Calu3 (cell line): Measurements from ENCODE around the gene SLAMF9. TPM values are rescaled to one million over a fixed set of nuclear protein-coding genes. Genes with fewer than 3 reads are reported as not detected.
A peak's percentile ranks its signal among the peaks of the same experiment; 100 is the strongest.

ENCODE experiments used
- BruUV-seq: library from RNA; stranded (reverse); fragments of 400-500 nt; replicated peaks from 2 replicates; lab custom pipeline; 2021; lab: Mats Ljungman, UMichigan
- CTCF ChIA-PET: fragments of 300-600 bp; sonication (Branson Sonifier 250); formaldehyde crosslinking; loops from one replicate; lab custom pipeline; 2022; ENCODE audit warnings: antibody characterized with exemption; lab: Charles Lee
- DNase-seq: peaks from one replicate; pipeline ENCODE4 v3.0.0; 2022
- H3K27ac Mint-ChIP-seq: one replicate; pipeline ENCODE4 v1.8.0; 2022; ENCODE audit warnings: mixed read lengths; ENCODE audit not compliant: unreplicated experiment
- H3K27me3 Mint-ChIP-seq: one replicate; pipeline ENCODE4 v1.8.0; 2022; ENCODE audit warnings: mixed read lengths; ENCODE audit not compliant: unreplicated experiment
- H3K36me3 Mint-ChIP-seq: one replicate; pipeline ENCODE4 v1.8.0; 2022; ENCODE audit warnings: mild to moderate bottlenecking, moderate library complexity, mixed read lengths; ENCODE audit not compliant: insufficient read depth, unreplicated experiment
- H3K4me1 Mint-ChIP-seq: one replicate; pipeline ENCODE4 v1.8.0; 2022; ENCODE audit warnings: mild to moderate bottlenecking, low read depth, mixed read lengths; ENCODE audit not compliant: unreplicated experiment
- H3K4me3 Mint-ChIP-seq: one replicate; pipeline ENCODE4 v1.8.0; 2022; ENCODE audit warnings: mild to moderate bottlenecking, low read depth, moderate library complexity, mixed read lengths; ENCODE audit not compliant: unreplicated experiment
- H3K9me3 Mint-ChIP-seq: one replicate; pipeline ENCODE4 v1.8.0; 2022; ENCODE audit warnings: low read depth, mixed read lengths; ENCODE audit not compliant: unreplicated experiment
- intact Hi-C: fragments of 100-400 bp; cut with micrococcal nuclease; formaldehyde crosslinking; loops from one replicate; pipeline ENCODE4 v1.10.0; 2022; ENCODE audit not compliant: unreplicated experiment
- total RNA-seq: library from RNA; stranded (reverse); gene quantifications from 2 replicates; pipeline ENCODE4 v1.2.3, GENCODE V29; 2022
- TF ChIP-seq, protein P1 (sequence below): fragments of 200-600 bp; IDR thresholded peaks from one replicate; pipeline ENCODE4 v1.8.0; 2022; ENCODE audit warnings: antibody characterized with exemption; ENCODE audit not compliant: unreplicated experiment

Gene SLAMF9
- total RNA-seq, 1 experiment from 2014 or later, result not detected

DNA sequence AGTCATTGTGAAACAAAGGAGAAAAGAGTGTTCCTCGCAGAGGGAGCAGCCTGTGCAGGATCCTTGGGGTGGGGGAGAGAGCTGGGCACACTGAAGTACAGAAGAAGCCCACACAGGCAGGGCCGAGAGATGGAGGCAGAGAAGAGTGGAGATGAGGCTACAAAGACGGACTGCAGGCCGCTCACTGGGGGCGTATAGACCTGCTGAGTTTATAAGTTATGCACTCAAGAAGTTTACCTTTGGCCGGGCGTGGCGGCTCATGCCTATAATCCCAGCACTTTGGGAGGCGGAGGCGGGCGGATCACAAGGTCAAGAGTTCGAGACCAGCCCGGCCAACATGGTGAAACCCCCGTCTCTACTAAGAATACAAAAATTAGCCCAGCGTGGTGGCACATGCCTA is 7.6 kb upstream of the SLAMF9 start:
- no peak for DNase-seq
- Mint-ChIP-seq H3K9me3 (peaks cover 3% of the 10 kb centered on the region), H3K4me3 (peak overlapping the region; percentile 42), H3K36me3 (no peaks in the 10 kb centered on the region), H3K4me1 (peaks cover 28% of the 10 kb centered on the region), H3K27ac (peak overlapping the region; percentile 1), H3K27me3 (peaks cover 37% of the 10 kb centered on the region)
- no TSS peak for BruUV-seq
- intact Hi-C loops, result no loop called here
- CTCF ChIA-PET, result interaction anchor here (0.6 kb wide), 1 partner anchor 45 kb away, joined by 3 read pairs; no protein-coding TSS in a partner anchor
- TF ChIP-seq, protein P1, sequence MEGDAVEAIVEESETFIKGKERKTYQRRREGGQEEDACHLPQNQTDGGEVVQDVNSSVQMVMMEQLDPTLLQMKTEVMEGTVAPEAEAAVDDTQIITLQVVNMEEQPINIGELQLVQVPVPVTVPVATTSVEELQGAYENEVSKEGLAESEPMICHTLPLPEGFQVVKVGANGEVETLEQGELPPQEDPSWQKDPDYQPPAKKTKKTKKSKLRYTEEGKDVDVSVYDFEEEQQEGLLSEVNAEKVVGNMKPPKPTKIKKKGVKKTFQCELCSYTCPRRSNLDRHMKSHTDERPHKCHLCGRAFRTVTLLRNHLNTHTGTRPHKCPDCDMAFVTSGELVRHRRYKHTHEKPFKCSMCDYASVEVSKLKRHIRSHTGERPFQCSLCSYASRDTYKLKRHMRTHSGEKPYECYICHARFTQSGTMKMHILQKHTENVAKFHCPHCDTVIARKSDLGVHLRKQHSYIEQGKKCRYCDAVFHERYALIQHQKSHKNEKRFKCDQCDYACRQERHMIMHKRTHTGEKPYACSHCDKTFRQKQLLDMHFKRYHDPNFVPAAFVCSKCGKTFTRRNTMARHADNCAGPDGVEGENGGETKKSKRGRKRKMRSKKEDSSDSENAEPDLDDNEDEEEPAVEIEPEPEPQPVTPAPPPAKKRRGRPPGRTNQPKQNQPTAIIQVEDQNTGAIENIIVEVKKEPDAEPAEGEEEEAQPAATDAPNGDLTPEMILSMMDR, result no peak

DNA sequence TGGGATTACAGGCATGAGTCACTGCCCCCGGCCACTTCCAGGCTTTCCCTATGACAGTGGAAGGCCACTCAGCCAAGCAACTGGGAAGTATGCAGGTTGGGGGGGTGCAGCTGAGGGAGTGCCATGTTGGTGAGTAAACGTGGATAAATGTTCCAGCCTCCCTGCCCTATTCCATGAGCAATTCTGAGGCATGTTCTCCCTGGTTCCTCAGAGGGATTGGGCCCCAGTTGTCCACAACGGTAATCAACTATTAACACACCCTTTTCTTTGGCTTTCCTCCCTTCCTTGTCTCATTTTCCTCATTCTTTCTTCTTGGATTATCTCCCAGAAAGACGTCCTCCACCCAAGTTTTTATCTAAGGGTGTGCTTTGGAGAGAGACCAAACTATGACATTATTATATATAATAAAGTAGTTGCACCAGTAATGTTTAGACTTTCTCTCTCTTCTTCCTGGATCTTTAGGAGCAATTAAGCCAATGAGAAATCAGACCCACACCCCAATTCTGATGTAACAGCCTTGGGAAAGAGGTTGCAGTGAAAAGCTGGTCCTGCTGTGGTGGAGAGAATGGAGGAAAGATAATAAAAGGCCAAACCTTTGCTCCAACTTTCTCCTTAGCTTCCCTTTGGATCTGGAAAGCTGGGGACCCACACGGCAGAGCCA is 6.8 kb upstream of the SLAMF9 start:
- BruUV-seq, result no TSS peak
- TF ChIP-seq, protein P1, result no peak

DNA sequence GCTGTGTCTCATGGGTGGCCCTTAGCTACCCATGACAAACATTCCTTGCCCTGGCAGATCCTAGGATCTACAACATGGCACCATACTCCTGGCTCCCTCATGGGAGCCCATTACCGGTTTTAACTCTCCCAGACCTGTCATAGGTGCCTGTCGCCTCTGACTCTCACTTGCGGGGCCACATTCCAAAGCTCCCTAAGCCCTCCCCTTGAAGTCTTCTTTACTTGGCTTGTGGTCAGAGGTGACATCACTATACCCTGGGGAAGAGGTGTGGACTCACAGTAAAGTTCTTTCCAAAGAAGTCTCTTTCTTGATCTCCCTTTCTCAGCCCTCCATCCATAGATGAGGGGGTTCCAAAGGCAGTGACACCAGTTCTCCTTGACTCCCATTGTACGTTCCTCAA is 5.4 kb upstream of the SLAMF9 start:
- H3K27me3 Mint-ChIP-seq, result peaks cover 40% of the 10 kb centered on the region
- no TSS peak for BruUV-seq
- DNase-seq, result peak; percentile 30
- H3K4me1 Mint-ChIP-seq, result peaks cover 28% of the 10 kb centered on the region
- H3K36me3 Mint-ChIP-seq, result no peaks in the 10 kb centered on the region
- CTCF ChIA-PET, result interaction anchor here (0.9 to 1.9 kb wide), 2 partner anchors 26 to 48 kb away, joined by 3 to 6 read pairs; no protein-coding TSS in a partner anchor
- TF ChIP-seq, protein P1, result no peak
- H3K4me3 Mint-ChIP-seq, result peak overlapping the region; percentile 2
- H3K27ac Mint-ChIP-seq, result peak overlapping the region; percentile 19
- intact Hi-C loops, result no loop called here
- no peaks in the 10 kb centered on the region for H3K9me3 Mint-ChIP-seq

More for the DNA sequence above, 6.8 kb upstream of the SLAMF9 start:
- DNase-seq, result peak; percentile 44
- no peaks in the 10 kb centered on the region for H3K36me3 Mint-ChIP-seq
- H3K27me3 Mint-ChIP-seq, result peaks cover 32% of the 10 kb centered on the region
- peak overlapping the region; percentile 42 for H3K4me3 Mint-ChIP-seq
- H3K4me1 Mint-ChIP-seq, result peaks cover 28% of the 10 kb centered on the region
- H3K9me3 Mint-ChIP-seq, result no peaks in the 10 kb centered on the region
- CTCF ChIA-PET, result interaction anchor here (0.6 to 0.7 kb wide), 2 partner anchors 46 to 80 kb away, joined by 3 read pairs; no protein-coding TSS in a partner anchor
- intact Hi-C loops, result no loop called here
- no peak overlapping the region for H3K27ac Mint-ChIP-seq

DNA sequence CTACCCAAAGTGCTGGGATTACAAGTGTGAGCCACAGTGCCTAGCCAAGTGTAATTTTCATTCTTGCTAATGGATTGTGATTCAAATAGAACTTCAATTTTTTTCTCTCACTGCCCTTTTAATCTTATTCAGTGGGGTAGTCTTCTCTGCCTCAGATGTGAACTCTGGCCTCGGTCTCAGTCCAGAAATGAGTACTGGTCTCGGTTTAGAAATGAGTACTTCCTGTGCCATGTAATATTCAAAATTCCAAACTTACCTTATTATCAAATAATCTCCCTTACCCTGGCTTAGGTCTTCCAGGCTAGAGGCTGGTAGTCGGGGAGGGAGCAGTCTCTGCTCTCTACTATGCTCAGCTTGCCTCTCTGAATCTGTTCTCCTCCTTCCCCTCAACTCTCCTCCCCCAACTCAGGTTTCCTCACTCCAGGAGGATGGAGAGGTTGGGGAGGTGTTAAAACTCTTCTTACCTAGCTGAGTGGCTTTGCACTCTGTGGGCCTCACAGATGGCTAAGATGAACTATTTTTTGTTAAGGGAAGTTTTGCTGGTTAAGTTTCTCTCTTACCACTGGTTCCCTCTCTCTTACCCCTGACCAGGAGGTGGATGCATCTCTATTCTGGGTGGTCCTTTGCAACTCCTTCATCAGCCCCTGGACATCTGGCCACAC is 4.8 kb upstream of the SLAMF9 start:
- TF ChIP-seq, protein P1, result no peak
- Mint-ChIP-seq H3K27ac (peak overlapping the region; percentile 19), H3K36me3 (peaks cover 1% of the 10 kb centered on the region), H3K4me3 (no peak overlapping the region), H3K9me3 (no peaks in the 10 kb centered on the region), H3K27me3 (peaks cover 46% of the 10 kb centered on the region), H3K4me1 (peaks cover 28% of the 10 kb centered on the region)
- intact Hi-C loops, result no loop called here
- BruUV-seq, result no TSS peak
- CTCF ChIA-PET, result interaction anchor here (0.9 to 1.9 kb wide), 2 partner anchors 26 to 49 kb away, joined by 3 to 6 read pairs; no protein-coding TSS in a partner anchor
- no peak for DNase-seq
